Epithelial cell of esophagus (primary cell): ENCODE results near the gene PTOV1.
A peak's percentile ranks its signal among the peaks of the same experiment; 100 is the strongest.

Experiments
- DNase-seq: peaks from one replicate; pipeline ENCODE4 v3.0.0; 2010; ENCODE audit warnings: low read depth
- H3K4me3 ChIP-seq: 2 replicates; pipeline ENCODE4 v1.5.1; 2011; ENCODE audit warnings: mild to moderate bottlenecking, low read length, control low read depth
- CTCF ChIP-seq: IDR thresholded peaks from 2 replicates; pipeline ENCODE4 v1.5.1; 2011; ENCODE audit warnings: low read depth, mild to moderate bottlenecking, low read length, control low read depth, inconsistent platforms; ENCODE audit not compliant: insufficient read depth; ENCODE audit errors: missing control alignments

Gene PTOV1

GRCh38 chr19:49837009-49837310, 14.0 kb upstream of the PTOV1 start:
- TF ChIP-seq CTCF = no peak
- DNase-seq = peak; percentile 43
- no peak overlapping the region for H3K4me3 ChIP-seq

- DNase-seq = no peak
- TF ChIP-seq CTCF = no peak
- H3K4me3 ChIP-seq = no peak overlapping the region
Measured at GRCh38 chr19:49837425-49837824, 13.5 kb upstream of the PTOV1 start.

GRCh38 chr19:49838885-49839588, 11.9 kb upstream of the PTOV1 start:
- no peak overlapping the region for H3K4me3 ChIP-seq
- no peak for DNase-seq
- TF ChIP-seq CTCF = no peak

GRCh38 chr19:49839713-49840112, 11.2 kb upstream of the PTOV1 start:
- H3K4me3 ChIP-seq = no peak overlapping the region
- no peak for DNase-seq
- TF ChIP-seq CTCF = no peak

- H3K4me3 ChIP-seq = no peak overlapping the region
- DNase-seq = no peak
- no peak for TF ChIP-seq CTCF
Measured at GRCh38 chr19:49840321-49840720, 10.6 kb upstream of the PTOV1 start.

- no peak for DNase-seq
- H3K4me3 ChIP-seq = no peak overlapping the region
- TF ChIP-seq CTCF = no peak
Measured at GRCh38 chr19:49840736-49841249, 10.2 kb upstream of the PTOV1 start.

- H3K4me3 ChIP-seq = no peak overlapping the region
- TF ChIP-seq CTCF = no peak
- no peak for DNase-seq
Measured at GRCh38 chr19:49843265-49843664, 7.7 kb upstream of the PTOV1 start.
